Right lobe of liver (tissue), 4 donors: ENCODE measurements around the gene TRIM4.

Experiments used
- POLR2A ChIP-seq: fragments of 450-650 bp; IDR thresholded peaks from one replicate; pipeline ENCODE4 v1.6.1; 2017; ENCODE audit warnings: antibody characterized with exemption, mild to moderate bottlenecking
- TF ChIP-seq, protein P1 (sequence below), 4 donors: fragments of 200-600 bp in 3 of 4; fragments of 450-650 bp in 1 of 4; IDR thresholded peaks; one replicate each; pipeline versions ENCODE4 v1.5.1 to v1.8.0; 2016 to 2022; ENCODE audit warnings: antibody characterized with exemption in 4 of 4, mild to moderate bottlenecking in 2 of 4
- donor health status: DM: no; HTN: no; CAD: no.
- donor health status: DM: no; HTN: no; CAD: no.
- donor health status: DM: no; HTN: yes; CAD: no.

GRCh38 chr7:99898023-99898357, 21.3 kb downstream of the TRIM4 start:
- TF ChIP-seq, protein P1, sequence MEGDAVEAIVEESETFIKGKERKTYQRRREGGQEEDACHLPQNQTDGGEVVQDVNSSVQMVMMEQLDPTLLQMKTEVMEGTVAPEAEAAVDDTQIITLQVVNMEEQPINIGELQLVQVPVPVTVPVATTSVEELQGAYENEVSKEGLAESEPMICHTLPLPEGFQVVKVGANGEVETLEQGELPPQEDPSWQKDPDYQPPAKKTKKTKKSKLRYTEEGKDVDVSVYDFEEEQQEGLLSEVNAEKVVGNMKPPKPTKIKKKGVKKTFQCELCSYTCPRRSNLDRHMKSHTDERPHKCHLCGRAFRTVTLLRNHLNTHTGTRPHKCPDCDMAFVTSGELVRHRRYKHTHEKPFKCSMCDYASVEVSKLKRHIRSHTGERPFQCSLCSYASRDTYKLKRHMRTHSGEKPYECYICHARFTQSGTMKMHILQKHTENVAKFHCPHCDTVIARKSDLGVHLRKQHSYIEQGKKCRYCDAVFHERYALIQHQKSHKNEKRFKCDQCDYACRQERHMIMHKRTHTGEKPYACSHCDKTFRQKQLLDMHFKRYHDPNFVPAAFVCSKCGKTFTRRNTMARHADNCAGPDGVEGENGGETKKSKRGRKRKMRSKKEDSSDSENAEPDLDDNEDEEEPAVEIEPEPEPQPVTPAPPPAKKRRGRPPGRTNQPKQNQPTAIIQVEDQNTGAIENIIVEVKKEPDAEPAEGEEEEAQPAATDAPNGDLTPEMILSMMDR (IDR thresholded peaks at IDR 0.05), result no peak
- TF ChIP-seq POLR2A, result no peak
